ENCODE measurements around the gene COA3. TPM values are rescaled to one million over a fixed set of nuclear protein-coding genes. Genes with fewer than 3 reads are reported as not detected.

Gene COA3, protein sequence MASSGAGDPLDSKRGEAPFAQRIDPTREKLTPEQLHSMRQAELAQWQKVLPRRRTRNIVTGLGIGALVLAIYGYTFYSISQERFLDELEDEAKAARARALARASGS
- polyA plus RNA-seq (2011; rRNA removed) (126 and 170 TPM in 2 replicates), polyA plus RNA-seq (2017; fragmentation: RNase III; extraction: RNeasy Plus Mini Kit Qiagen cat#74134 plus additional on column Dnase treatment) (127 to 131 TPM (median 130 TPM) in 3 replicates), polyA minus RNA-seq (2011; rRNA and poly(A)+ RNA removed) (76.1 and 85.5 TPM in 2 replicates)
- 183 and 191 TPM in 2 replicates for polyA plus RNA-seq (2012; cell fraction: cytosol; rRNA removed)
- 85.4 and 99.0 TPM in 2 replicates for polyA plus RNA-seq (2012; cell fraction: nucleus; rRNA removed)

DNA sequence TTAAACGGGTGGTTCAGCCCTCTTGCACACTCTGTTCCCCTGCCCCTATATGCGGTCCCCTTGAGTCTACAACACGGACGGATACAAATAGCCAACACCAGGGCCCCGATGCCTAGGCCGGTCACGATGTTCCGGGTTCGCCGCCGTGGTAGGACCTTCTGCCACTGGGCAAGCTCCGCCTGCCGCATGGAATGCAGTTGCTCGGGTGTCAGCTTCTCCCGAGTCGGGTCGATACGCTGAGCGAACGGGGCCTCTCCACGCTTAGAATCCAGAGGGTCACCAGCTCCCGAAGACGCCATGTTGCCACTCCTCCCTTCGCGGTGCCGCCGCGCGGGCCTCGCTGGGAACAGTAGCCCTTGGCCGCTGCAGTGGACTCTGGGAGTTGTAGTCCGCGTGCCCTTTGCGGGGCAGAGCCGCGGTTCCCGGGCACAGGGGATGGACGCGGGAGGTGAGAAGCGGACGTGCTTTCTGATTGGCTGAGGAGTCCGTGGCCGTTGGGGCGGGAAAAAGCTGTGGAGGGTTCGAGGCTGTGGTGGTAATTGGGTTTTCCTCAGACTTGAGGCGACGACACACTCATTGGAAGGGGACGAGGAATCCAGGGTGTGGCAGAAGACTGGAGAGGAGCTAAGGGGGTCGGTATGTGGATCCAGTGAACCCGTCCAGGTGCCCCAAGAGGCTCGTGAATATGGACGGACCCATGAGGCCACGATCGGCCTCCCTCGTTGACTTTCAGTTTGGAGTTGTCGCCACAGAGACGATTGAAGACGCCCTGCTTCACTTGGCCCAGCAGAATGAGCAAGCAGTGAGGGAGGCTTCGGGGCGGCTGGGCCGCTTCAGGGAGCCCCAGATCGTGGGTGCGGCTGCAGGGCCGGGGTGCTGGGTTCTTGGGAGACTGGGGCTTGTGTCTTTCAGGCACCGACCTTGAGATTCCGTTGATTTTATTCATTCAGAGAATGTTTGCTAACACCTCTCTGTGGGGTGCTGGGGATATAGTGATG is at the start of gene COA3, which contains the start of gene CNTD1:
Gene COA3 (minus strand): TSS at position 322 of the 998 bp plus-strand sequence. CDS start 23 bp downstream, at position 299.
Gene CNTD1 (plus strand): TSS at position 479 of the 998 bp plus-strand sequence. CDS start 207 bp downstream, at position 686.
- peak within 1 kb of the TSS; percentile 83 to 92 for H3K27ac ChIP-seq
- peaks cover 38% of the 10 kb centered on the region for H3K4me1 ChIP-seq
- ChIA-PET CTCF (interaction anchor here (0.5 to 24.6 kb wide), 10 partner anchors 11 to 1004 kb away, joined by 3 to 336 read pairs (median 4); partner anchors contain the start of genes BECN1 and VPS25), POLR2A (interaction anchor here (0.6 to 1.9 kb wide), 8 partner anchors 15 to 199 kb away, joined by 3 to 10 read pairs (median 3); partner anchors contain the start of genes BECN1, RETREG3, RPL27 and TUBG1)
- WGBS (ENCODE audit: missing lambda C conversion rate): 30% methylated on average over 58 of the region's 66 CpGs
- DNase-seq (ENCODE audit: low read depth in 1 of 2, low spot score in 1 of 2): peak; percentile 92 to 96
- ATAC-seq: peak; percentile 97 to 99
- H3K4me3 ChIP-seq: peak within 1 kb of the TSS; percentile 72
- no peaks in the 10 kb centered on the region for H3K9me3 ChIP-seq
- FAIRE-seq: no peak
- H3K4me2 ChIP-seq: peak within 1 kb of the TSS; percentile 96
- TF ChIP-seq HOXB5 (CRISPR knock-in tag; IDR thresholded peaks at IDR 0.05): no peak
- no peak for TF ChIP-seq CHD4 (IDR thresholded peaks at IDR 0.05; ENCODE audit: borderline replicate concordance)
- no peak for TF ChIP-seq KDM1A (IDR thresholded peaks at IDR 0.05; ENCODE audit: low read depth)
- peak; percentile 81 for TF ChIP-seq POLR2A (IDR thresholded peaks at IDR 0.05; ENCODE audit: low read length)
- no peak for TF ChIP-seq CBX8 (IDR thresholded peaks at IDR 0.05)
- TF ChIP-seq JUNB (IDR thresholded peaks at IDR 0.05): no peak
- TF ChIP-seq RFX5 (IDR thresholded peaks at IDR 0.05): no peak
- no peak for TF ChIP-seq POLR2AphosphoS2 (conservative IDR thresholded peaks at IDR 0.05; ENCODE audit: low read length)
- TF ChIP-seq, protein P1, sequence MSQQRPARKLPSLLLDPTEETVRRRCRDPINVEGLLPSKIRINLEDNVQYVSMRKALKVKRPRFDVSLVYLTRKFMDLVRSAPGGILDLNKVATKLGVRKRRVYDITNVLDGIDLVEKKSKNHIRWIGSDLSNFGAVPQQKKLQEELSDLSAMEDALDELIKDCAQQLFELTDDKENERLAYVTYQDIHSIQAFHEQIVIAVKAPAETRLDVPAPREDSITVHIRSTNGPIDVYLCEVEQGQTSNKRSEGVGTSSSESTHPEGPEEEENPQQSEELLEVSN (IDR thresholded peaks at IDR 0.05; ENCODE audit: borderline replicate concordance, low read depth): peak; percentile 100
- TF ChIP-seq EHF (CRISPR knock-in tag; IDR thresholded peaks at IDR 0.05): no peak
- no peak for TF ChIP-seq CBX2 (IDR thresholded peaks at IDR 0.05; ENCODE audit: borderline replicate concordance, low read depth)
- no peak for TF ChIP-seq HOXB13 (CRISPR knock-in tag; IDR thresholded peaks at IDR 0.05; ENCODE audit: low read depth)
- TF ChIP-seq, protein P2, sequence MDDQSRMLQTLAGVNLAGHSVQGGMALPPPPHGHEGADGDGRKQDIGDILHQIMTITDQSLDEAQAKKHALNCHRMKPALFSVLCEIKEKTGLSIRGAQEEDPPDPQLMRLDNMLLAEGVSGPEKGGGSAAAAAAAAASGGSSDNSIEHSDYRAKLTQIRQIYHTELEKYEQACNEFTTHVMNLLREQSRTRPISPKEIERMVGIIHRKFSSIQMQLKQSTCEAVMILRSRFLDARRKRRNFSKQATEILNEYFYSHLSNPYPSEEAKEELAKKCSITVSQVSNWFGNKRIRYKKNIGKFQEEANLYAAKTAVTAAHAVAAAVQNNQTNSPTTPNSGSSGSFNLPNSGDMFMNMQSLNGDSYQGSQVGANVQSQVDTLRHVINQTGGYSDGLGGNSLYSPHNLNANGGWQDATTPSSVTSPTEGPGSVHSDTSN (IDR thresholded peaks at IDR 0.05): no peak
- no peak for TF ChIP-seq ZNF302 (CRISPR knock-in tag; IDR thresholded peaks at IDR 0.05)
- no peak for TF ChIP-seq RARB (CRISPR knock-in tag; IDR thresholded peaks at IDR 0.05)
- peak; percentile 79 for TF ChIP-seq PHF8 (IDR thresholded peaks at IDR 0.05; ENCODE audit: borderline replicate concordance, low read depth)
- TF ChIP-seq SREBF2 (IDR thresholded peaks at IDR 0.05): no peak
- no peak for TF ChIP-seq ZFP36 (IDR thresholded peaks at IDR 0.05; ENCODE audit: borderline replicate concordance, partially characterized antibody)
- TF ChIP-seq CEBPB (IDR thresholded peaks at IDR 0.05): no peak
- no peak for TF ChIP-seq GATA3 (IDR thresholded peaks at IDR 0.05; ENCODE audit: borderline replicate concordance)
- TF ChIP-seq HEYL (CRISPR knock-in tag; IDR thresholded peaks at IDR 0.05): no peak
- TF ChIP-seq NR3C1 (IDR thresholded peaks at IDR 0.05): no peak
- TF ChIP-seq NFE2L2 (conservative IDR thresholded peaks at IDR 0.05; ENCODE audit: low read length): no peak
- no peak for TF ChIP-seq FOSL2 (IDR thresholded peaks at IDR 0.05)
- no peak for TF ChIP-seq FOSL2 (CRISPR knock-in tag; IDR thresholded peaks at IDR 0.05)
- TF ChIP-seq ZC3H11A (IDR thresholded peaks at IDR 0.05): no peak
- TF ChIP-seq, protein P3, sequence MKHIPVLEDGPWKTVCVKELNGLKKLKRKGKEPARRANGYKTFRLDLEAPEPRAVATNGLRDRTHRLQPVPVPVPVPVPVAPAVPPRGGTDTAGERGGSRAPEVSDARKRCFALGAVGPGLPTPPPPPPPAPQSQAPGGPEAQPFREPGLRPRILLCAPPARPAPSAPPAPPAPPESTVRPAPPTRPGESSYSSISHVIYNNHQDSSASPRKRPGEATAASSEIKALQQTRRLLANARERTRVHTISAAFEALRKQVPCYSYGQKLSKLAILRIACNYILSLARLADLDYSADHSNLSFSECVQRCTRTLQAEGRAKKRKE (CRISPR knock-in tag; IDR thresholded peaks at IDR 0.05; ENCODE audit: low read depth): no peak
- TF ChIP-seq MAZ (IDR thresholded peaks at IDR 0.05; ENCODE audit: borderline replicate concordance, low read depth, low read length): no peak
- TF ChIP-seq EP300 (IDR thresholded peaks at IDR 0.05): no peak
- TF ChIP-seq MAFK (IDR thresholded peaks at IDR 0.05; ENCODE audit: partially characterized antibody): no peak
- TF ChIP-seq FOXS1 (CRISPR knock-in tag; IDR thresholded peaks at IDR 0.05): no peak
- TF ChIP-seq, protein P4, sequence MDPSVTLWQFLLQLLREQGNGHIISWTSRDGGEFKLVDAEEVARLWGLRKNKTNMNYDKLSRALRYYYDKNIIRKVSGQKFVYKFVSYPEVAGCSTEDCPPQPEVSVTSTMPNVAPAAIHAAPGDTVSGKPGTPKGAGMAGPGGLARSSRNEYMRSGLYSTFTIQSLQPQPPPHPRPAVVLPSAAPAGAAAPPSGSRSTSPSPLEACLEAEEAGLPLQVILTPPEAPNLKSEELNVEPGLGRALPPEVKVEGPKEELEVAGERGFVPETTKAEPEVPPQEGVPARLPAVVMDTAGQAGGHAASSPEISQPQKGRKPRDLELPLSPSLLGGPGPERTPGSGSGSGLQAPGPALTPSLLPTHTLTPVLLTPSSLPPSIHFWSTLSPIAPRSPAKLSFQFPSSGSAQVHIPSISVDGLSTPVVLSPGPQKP (IDR thresholded peaks at IDR 0.05; ENCODE audit: low read depth, low read length): no peak
- peak; percentile 8; the same call in 1 of the 3 replicates for TF ChIP-seq SMC3 (IDR thresholded peaks at IDR 0.05)
- TF ChIP-seq TFCP2L1 (CRISPR knock-in tag; IDR thresholded peaks at IDR 0.05): peak; percentile 61; the same call in 1 of the 2 replicates
- TF ChIP-seq HDAC2 (IDR thresholded peaks at IDR 0.05): no peak
- TF ChIP-seq JUN (IDR thresholded peaks at IDR 0.05): peak; percentile 41 to 77; a peak in 3 of 5 replicates
- TF ChIP-seq, protein P5, sequence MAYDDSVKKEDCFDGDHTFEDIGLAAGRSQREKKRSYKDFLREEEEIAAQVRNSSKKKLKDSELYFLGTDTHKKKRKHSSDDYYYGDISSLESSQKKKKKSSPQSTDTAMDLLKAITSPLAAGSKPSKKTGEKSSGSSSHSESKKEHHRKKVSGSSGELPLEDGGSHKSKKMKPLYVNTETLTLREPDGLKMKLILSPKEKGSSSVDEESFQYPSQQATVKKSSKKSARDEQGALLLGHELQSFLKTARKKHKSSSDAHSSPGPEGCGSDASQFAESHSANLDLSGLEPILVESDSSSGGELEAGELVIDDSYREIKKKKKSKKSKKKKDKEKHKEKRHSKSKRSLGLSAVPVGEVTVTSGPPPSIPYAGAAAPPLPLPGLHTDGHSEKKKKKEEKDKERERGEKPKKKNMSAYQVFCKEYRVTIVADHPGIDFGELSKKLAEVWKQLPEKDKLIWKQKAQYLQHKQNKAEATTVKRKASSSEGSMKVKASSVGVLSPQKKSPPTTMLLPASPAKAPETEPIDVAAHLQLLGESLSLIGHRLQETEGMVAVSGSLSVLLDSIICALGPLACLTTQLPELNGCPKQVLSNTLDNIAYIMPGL (CRISPR knock-in tag; IDR thresholded peaks at IDR 0.05; ENCODE audit: borderline replicate concordance): no peak
